DND-41 (cell line): ENCODE measurements around the gene SP8.
"Not testable (repeated sequence)": the region's sequence is repeated elsewhere in the genome, so short reads cannot be mapped to it uniquely, and the experiment has no call there.

Experiments
- EZH2 ChIP-seq: IDR thresholded peaks from 3 replicates; pipeline ENCODE4 v1.6.1; 2012; ENCODE audit warnings: borderline replicate concordance, low read depth, mild to moderate bottlenecking, moderate library complexity, low read length, inconsistent platforms; ENCODE audit not compliant: severe bottlenecking
- TF ChIP-seq, protein P1 (sequence below): IDR thresholded peaks from 2 replicates; pipeline ENCODE4 v1.5.1; 2012; ENCODE audit warnings: borderline replicate concordance, low read length, moderate library complexity, mild to moderate bottlenecking; ENCODE audit not compliant: poor library complexity, severe bottlenecking; ENCODE audit errors: extremely low read depth

DNA sequence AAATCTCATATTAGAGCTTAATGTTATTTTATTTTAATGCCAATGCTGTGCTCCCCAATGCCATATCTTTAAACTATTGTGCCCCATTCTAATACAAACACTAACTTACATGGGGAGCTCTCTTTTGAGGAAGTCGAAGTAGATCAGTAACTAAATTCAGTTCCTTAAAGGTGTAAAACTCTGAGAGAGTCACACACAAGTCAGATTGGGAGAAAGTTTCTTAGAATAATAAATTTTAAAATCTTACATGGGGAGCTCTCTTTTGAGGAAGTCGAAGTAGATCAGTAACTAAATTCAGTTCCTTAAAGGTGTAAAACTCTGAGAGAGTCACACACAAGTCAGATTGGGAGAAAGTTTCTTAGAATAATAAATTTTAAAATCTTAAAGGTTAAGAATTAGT, 49.7 kb upstream of the SP8 start:
- TF ChIP-seq, protein P1, sequence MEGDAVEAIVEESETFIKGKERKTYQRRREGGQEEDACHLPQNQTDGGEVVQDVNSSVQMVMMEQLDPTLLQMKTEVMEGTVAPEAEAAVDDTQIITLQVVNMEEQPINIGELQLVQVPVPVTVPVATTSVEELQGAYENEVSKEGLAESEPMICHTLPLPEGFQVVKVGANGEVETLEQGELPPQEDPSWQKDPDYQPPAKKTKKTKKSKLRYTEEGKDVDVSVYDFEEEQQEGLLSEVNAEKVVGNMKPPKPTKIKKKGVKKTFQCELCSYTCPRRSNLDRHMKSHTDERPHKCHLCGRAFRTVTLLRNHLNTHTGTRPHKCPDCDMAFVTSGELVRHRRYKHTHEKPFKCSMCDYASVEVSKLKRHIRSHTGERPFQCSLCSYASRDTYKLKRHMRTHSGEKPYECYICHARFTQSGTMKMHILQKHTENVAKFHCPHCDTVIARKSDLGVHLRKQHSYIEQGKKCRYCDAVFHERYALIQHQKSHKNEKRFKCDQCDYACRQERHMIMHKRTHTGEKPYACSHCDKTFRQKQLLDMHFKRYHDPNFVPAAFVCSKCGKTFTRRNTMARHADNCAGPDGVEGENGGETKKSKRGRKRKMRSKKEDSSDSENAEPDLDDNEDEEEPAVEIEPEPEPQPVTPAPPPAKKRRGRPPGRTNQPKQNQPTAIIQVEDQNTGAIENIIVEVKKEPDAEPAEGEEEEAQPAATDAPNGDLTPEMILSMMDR = not testable (repeated sequence)
- TF ChIP-seq EZH2 = not testable (repeated sequence)
